ENCODE measurements around the gene PLCD4. TPM values are rescaled to one million over a fixed set of nuclear protein-coding genes. Genes with fewer than 3 reads are reported as not detected.

The PLCD4 gene
- polyA plus RNA-seq, 1 of the 3 experiments (the other 2 are of a cell fraction) = 8.5 TPM

DNA sequence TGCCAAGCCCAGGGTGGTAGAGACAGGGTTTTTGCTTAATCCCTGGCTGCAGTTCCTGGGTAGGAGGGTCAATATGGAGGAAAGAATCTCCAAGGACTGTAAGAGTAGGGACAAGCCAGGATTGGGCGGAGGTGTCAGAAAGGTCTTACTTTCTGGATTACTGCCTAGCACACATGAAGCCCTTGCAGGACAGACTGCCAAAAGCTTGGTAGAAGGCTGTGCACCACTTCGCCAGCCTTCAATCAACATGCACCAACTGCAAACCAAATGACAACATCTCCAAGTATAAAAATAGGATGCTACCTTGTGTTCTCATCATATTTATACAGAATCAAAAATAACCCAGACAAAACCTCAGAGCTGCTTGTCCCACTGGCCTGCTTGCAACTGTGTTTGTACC lies 48.1 kb downstream of the PLCD4 start (continued):
- TF ChIP-seq RFX5 (IDR thresholded peaks at IDR 0.05; ENCODE audit: low read length) (no peak), FOSL2 (IDR thresholded peaks at IDR 0.05; ENCODE audit: borderline replicate concordance, low read depth) (no peak), RXRA (IDR thresholded peaks at IDR 0.05; ENCODE audit: borderline replicate concordance, low read depth) (no peak)

DNA sequence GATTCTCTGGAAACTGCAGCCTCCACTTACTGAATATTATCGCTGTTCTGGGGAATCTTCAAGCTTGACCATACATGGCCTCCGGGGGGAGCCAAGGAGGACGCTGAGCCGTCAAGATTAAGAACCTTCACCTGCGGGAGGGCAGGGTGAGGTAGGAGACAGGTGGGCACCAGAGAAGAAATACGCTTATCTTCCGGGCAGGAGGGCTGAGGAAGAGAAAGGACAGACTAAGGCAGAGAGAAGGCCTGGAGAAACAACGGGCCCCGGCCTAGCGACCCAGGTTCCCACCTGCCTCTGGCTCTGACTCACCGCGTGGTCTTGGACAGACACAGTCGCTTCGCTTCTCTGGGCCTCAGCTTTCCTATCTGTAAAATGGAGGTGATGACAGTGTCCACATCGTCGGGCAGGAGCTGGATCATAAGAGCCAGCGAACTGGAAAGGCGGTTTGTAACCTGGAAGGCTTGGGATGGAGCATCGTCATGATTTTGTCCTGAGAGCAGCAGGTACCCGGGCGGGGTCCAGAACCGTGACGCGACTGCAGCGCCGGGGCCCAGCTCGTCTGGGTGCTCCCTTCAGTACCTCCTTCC lies 51.1 kb downstream of the PLCD4 start:
- H3F3A ChIP-seq (replicated peaks; ENCODE audit: insufficient read depth) = peaks cover 8% of the 10 kb centered on the region
- H3K27me3 ChIP-seq (ENCODE audit: insufficient read depth) = no peaks in the 10 kb centered on the region
- H3K79me2 ChIP-seq (ENCODE audit: insufficient read depth) = peaks cover 33% of the 10 kb centered on the region
- no peaks in the 10 kb centered on the region for H3K9me2 ChIP-seq
- DNase-seq = peak; percentile 63
- H3K27ac ChIP-seq (ENCODE audit: low read depth in 2 of 2, low read length in 1 of 2) = peak overlapping the region; percentile 53 to 86
- H2AFZ ChIP-seq (ENCODE audit: low read depth) = peak overlapping the region; percentile 85
- ChIA-PET CTCF (interaction anchor here (0.7 to 4.2 kb wide), 16 partner anchors 10 to 194 kb away, joined by 3 to 36 read pairs (median 4); partner anchors contain the start of genes PLCD4, RNF25, STK36 and TTLL4), POLR2A (interaction anchor here (0.8 to 3.1 kb wide), 4 partner anchors 13 to 51 kb away, joined by 3 to 28 read pairs (median 9); partner anchors contain the start of genes PLCD4, RNF25 and STK36)
- no peaks in the 10 kb centered on the region for H4K20me1 ChIP-seq (ENCODE audit: insufficient read depth)
- H3K4me2 ChIP-seq = peak overlapping the region; percentile 87
- H3K9ac ChIP-seq = peak overlapping the region; percentile 71
- H3K36me3 ChIP-seq (replicated peaks in 1 of 2; ENCODE audit: control insufficient read depth in 1 of 2, insufficient read depth in 2 of 2, low read length in 1 of 2) = peaks cover 44 to 48% of the 10 kb centered on the region in 2 experiments
- H3K9me3 ChIP-seq = no peaks in the 10 kb centered on the region
- no peak for TF ChIP-seq EZH2phosphoT487 (IDR thresholded peaks at IDR 0.05; ENCODE audit: borderline replicate concordance, low read depth)
- peak; percentile 62 for TF ChIP-seq CTCF (IDR thresholded peaks at IDR 0.05)
- TF ChIP-seq, protein P1, sequence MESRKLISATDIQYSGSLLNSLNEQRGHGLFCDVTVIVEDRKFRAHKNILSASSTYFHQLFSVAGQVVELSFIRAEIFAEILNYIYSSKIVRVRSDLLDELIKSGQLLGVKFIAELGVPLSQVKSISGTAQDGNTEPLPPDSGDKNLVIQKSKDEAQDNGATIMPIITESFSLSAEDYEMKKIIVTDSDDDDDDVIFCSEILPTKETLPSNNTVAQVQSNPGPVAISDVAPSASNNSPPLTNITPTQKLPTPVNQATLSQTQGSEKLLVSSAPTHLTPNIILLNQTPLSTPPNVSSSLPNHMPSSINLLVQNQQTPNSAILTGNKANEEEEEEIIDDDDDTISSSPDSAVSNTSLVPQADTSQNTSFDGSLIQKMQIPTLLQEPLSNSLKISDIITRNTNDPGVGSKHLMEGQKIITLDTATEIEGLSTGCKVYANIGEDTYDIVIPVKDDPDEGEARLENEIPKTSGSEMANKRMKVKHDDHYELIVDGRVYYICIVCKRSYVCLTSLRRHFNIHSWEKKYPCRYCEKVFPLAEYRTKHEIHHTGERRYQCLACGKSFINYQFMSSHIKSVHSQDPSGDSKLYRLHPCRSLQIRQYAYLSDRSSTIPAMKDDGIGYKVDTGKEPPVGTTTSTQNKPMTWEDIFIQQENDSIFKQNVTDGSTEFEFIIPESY (IDR thresholded peaks at IDR 0.05; ENCODE audit: borderline replicate concordance, low read depth) = no peak
- TF ChIP-seq ELF1 (IDR thresholded peaks at IDR 0.05) = no peak
- TF ChIP-seq MAX (IDR thresholded peaks at IDR 0.05; ENCODE audit: low read depth) = peak; percentile 74; the same call in 1 of the 2 replicates
- peak; percentile 53; the same call in 1 of the 2 replicates for TF ChIP-seq MXI1 (IDR thresholded peaks at IDR 0.05; ENCODE audit: low read depth, low read length)
- no peak for TF ChIP-seq NFIC (IDR thresholded peaks at IDR 0.05; ENCODE audit: borderline replicate concordance)
- TF ChIP-seq RAD21 (IDR thresholded peaks at IDR 0.05; ENCODE audit: low read length) = 0 out of 2 replicates have a peak, but pooled peaks have one; percentile 7
- 0 out of 2 replicates have a peak, but pooled peaks have one; percentile 10 for TF ChIP-seq SMC3 (IDR thresholded peaks at IDR 0.05; ENCODE audit: low read depth, low read length)
- WGBS (ENCODE audit: low lambda C conversion rate) = 5% methylated on average over 17 of the region's 27 CpGs
- peak overlapping the region; percentile 90 to 94 for H3K4me3 ChIP-seq (ENCODE audit: low read depth in 2 of 2, low read length in 1 of 2)
- peaks cover 7 to 13% of the 10 kb centered on the region in 2 experiments; a peak in 2 of 4 replicates for H3K4me1 ChIP-seq (ENCODE audit: control insufficient read depth in 1 of 2, insufficient read depth in 2 of 2, low read depth in 1 of 2, low read length in 1 of 2)

Data from SK-N-SH (cell line).